HepG2 (cell line): ENCODE data around the gene SLC2A2. TPM values are rescaled to one million over a fixed set of nuclear protein-coding genes. Genes with fewer than 3 reads are reported as not detected.
A peak's percentile ranks its signal among the peaks of the same experiment; 100 is the strongest.

Experiments
- ATF2 ChIP-seq: sonication (generic); formaldehyde crosslinking; IDR thresholded peaks from 2 replicates; pipeline ENCODE4 v1.4.0; 2020; ENCODE audit warnings: missing genetic modification reagents
- CENPX ChIP-seq: sonication (generic); formaldehyde crosslinking; IDR thresholded peaks from 2 replicates; pipeline ENCODE4 v1.9.0; 2021; ENCODE audit warnings: mild to moderate bottlenecking, missing genetic modification reagents, moderate library complexity
- ESRRA ChIP-seq: sonication (generic); formaldehyde crosslinking; IDR thresholded peaks from 2 replicates; pipeline ENCODE4 v1.5.1; 2020; ENCODE audit warnings: mild to moderate bottlenecking, low read depth, missing genetic modification reagents
- FUBP1 ChIP-seq: sonication (generic); formaldehyde crosslinking; IDR thresholded peaks from 2 replicates; pipeline ENCODE4 v1.5.1; 2020; ENCODE audit warnings: missing genetic modification reagents, mild to moderate bottlenecking, borderline replicate concordance
- HMGXB3 ChIP-seq: sonication (generic); formaldehyde crosslinking; IDR thresholded peaks from 2 replicates; pipeline ENCODE4 v1.4.0; 2020; ENCODE audit warnings: missing genetic modification reagents, borderline replicate concordance
- MAFF ChIP-seq: IDR thresholded peaks from 2 replicates; pipeline ENCODE4 v1.6.1; 2011; ENCODE audit warnings: low read depth, low read length, improper control_type of control experiment
- MAX ChIP-seq: IDR thresholded peaks from 2 replicates; pipeline ENCODE4 v1.6.1; 2012; ENCODE audit warnings: inconsistent platforms
- MIER2 ChIP-seq: IDR thresholded peaks from 2 replicates; pipeline ENCODE4 v1.6.1; 2016; ENCODE audit warnings: missing biosample characterization, missing genetic modification reagents
- POGZ ChIP-seq: sonication (generic); formaldehyde crosslinking; IDR thresholded peaks from 2 replicates; pipeline ENCODE4 v1.4.0; 2020; ENCODE audit warnings: mild to moderate bottlenecking, missing genetic modification reagents
- RBAK ChIP-seq: sonication (generic); formaldehyde crosslinking; IDR thresholded peaks from 2 replicates; pipeline ENCODE4 v1.5.1; 2020; ENCODE audit warnings: mild to moderate bottlenecking, missing genetic modification reagents
- TOPORS ChIP-seq: sonication (generic); formaldehyde crosslinking; IDR thresholded peaks from 2 replicates; pipeline ENCODE4 v1.8.0; 2023; ENCODE audit warnings: mild to moderate bottlenecking, missing genetic modification reagents
- TSC22D2 ChIP-seq: sonication (generic); formaldehyde crosslinking; IDR thresholded peaks from 2 replicates; pipeline ENCODE4 v1.5.1; 2020; ENCODE audit warnings: missing genetic modification reagents, mild to moderate bottlenecking, borderline replicate concordance
- WIZ ChIP-seq: sonication (generic); formaldehyde crosslinking; IDR thresholded peaks from 2 replicates; pipeline ENCODE4 v1.5.1; 2020; ENCODE audit warnings: mild to moderate bottlenecking, missing genetic modification reagents
- ZNF562 ChIP-seq: sonication (generic); formaldehyde crosslinking; IDR thresholded peaks from 2 replicates; pipeline ENCODE4 v1.8.0; 2022; ENCODE audit warnings: missing genetic modification reagents, borderline replicate concordance
- ZNF609 ChIP-seq: sonication (generic); formaldehyde crosslinking; IDR thresholded peaks from 2 replicates; pipeline ENCODE4 v1.4.0; 2020; ENCODE audit warnings: mild to moderate bottlenecking, missing genetic modification reagents, borderline replicate concordance
- ZSCAN9 ChIP-seq: IDR thresholded peaks from 2 replicates; pipeline ENCODE4 v1.6.1; 2016; ENCODE audit warnings: borderline replicate concordance
- polyA plus RNA-seq, 8 experiments: library from polyadenylated mRNA; depleted of rRNA in 3 of 8; stranded (reverse) in 7 of 8; unstranded in 1 of 8; fragments of >200 nt; fragmentation: Illumina TruSeq in 4 of 8; extraction: Trizol in 4 of 8; gene quantifications; 2 replicates each; pipeline versions ENCODE4 v1.2.1 to v1.2.3, GENCODE V29; 2011 to 2016; ENCODE audit warnings: low read depth in 4 of 8, missing spikeins in 1 of 8, mixed read lengths in 1 of 8; ENCODE audit not compliant: insufficient read depth in 1 of 8
- total RNA-seq, 5 experiments: library from RNA; depleted of rRNA; stranded (reverse); fragments of >200 nt; fragmentation: Illumina TruSeq; extraction: Trizol; gene quantifications; 2 replicates each; pipeline ENCODE4 v1.2.3, GENCODE V29; 2016; ENCODE audit warnings: low read depth in 1 of 5

The SLC2A2 gene
- total and polyA plus RNA-seq, 2 of the 13 experiments (the other 11 are each of a cell fraction or from before 2014, with no cell fraction given): 19.5 to 23.2 TPM

GRCh38 chr3:171001957-171002694 lies 24.4 kb downstream of the SLC2A2 start (continued):
- TF ChIP-seq ZNF609 (peak; percentile 100), ZNF562 (CRISPR knock-in tag) (no peak), MAFF (peak; percentile 42; the same call in 1 of the 2 replicates), ESRRA (CRISPR knock-in tag) (peak; percentile 69), ATF2 (CRISPR knock-in tag) (peak; percentile 87), RBAK (CRISPR knock-in tag) (no peak), CENPX (CRISPR knock-in tag) (no peak), POGZ (CRISPR knock-in tag) (peak; percentile 98), HMGXB3 (CRISPR knock-in tag) (no peak), FUBP1 (CRISPR knock-in tag) (peak; percentile 89; the same call in 1 of the 2 replicates), TOPORS (peak; percentile 65; the same call in 1 of the 2 replicates), MIER2 (CRISPR knock-in tag) (peak; percentile 63; the same call in 1 of the 2 replicates), WIZ (0 out of 2 replicates have a peak, but pooled peaks have one; percentile 39), TSC22D2 (CRISPR knock-in tag) (0 out of 2 replicates have a peak, but pooled peaks have one; percentile 40), MAX (peak; percentile 80), ZSCAN9 (CRISPR knock-in tag) (peak; percentile 82; the same call in 1 of the 2 replicates)
